HG02610 (cell line): ENCODE results near the gene NHERF1.

Source experiments
- ATAC-seq: cut with Tn5 transposase; IDR thresholded peaks from one replicate; pipeline ENCODE4 v1.9.1; 2021; ENCODE audit warnings: mild to moderate bottlenecking, moderate library complexity; ENCODE audit not compliant: unreplicated experiment

NHERF1 gene

DNA sequence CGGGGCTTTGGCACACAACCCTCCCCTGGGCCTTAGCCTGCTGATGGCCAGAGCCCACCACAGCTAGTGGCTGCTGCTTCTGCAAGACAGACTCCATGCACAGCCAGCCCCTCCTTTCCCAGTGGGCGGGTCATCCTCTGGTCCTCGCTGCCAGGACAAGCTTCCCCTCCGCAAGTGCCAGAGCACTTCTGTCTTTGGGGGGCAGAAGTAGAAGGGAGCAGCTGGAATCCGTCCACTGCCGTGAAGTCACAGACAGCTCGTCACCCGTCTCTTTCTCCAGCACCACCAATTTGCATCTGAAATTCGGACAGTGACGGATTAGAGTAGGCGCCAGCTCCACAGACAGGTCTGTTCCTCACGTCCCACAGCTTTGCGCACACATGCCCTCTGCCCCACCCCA lies 59.0 kb downstream of the NHERF1 start:
- no peak for ATAC-seq

GRCh38 chr17:74807925-74808324 lies 59.5 kb downstream of the NHERF1 start:
- no peak for ATAC-seq

DNA sequence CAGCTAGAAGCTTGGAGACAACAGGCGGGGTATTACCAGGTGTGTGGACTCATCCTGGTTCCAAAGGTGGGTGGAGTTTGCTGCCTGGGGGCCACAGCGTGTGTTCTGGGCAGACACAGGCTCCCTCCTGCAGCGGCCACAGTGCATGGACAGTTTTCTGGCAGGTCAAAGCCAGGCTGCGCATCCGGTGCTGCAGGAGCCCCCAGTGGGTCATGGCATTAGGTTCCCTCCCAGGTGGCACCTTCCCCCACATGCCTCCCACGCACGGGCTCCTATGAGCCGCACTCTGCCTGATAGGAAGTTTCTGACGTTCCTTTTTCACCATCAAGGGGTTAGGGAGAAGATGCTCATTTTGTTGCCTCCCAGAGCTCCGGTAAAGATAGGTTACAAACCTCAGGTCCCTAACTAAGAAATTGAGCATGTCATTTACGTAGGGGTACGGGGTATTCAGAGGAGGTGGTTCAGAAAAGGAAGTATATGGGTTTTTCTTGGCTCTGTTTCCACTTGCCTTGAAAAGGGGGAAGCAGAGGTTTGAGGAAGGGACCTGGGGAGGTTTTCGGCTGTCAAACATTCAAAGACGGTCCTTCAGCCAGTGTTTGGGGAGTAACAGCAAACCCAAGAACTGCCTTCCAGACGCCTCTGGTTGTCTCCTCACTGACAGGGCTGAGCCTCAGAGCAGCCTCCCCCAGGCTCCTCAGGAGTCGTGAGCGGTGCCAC lies 60.4 kb downstream of the NHERF1 start:
- ATAC-seq, result no peak

DNA sequence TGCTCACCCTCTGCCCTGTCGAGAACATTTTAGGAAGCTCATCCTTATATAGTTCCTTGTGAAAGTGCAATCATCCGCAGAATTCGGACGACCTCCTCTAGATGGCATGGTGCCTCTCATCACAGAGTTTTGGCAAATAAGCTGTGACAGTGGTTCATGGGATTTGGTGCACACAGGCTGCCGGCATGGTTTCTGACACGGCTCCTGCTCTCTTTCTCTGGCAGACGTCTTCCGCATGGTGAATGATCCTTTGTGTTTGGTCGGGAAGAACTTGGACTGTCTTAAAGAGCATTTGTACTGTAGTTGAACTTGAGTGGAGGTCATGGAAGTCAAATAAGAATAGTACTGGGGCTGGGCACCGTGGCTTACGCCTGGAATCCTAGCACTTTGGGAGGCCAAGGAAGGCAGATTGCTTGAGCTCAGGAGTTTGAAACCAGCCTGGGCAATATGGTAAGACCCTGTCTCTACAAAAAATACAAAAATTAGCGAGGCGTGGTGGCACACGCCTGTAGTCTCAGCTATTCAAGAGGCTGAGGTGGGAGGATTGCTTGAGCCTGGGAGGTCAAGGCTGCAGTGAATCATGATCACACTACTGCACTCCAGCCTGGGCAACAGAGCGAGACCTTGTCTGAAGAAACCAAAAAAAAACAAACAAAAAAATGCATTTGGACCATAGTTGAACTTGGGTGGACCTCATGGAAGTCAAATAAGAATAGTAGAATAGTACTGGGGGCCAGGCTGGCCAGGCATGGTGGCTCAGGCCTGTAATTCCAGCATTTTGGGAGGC lies 62.5 kb downstream of the NHERF1 start:
- no peak for ATAC-seq

GRCh38 chr17:74812109-74813009 lies 63.9 kb downstream of the NHERF1 start:
- no peak for ATAC-seq

- no peak for ATAC-seq
Observed at GRCh38 chr17:74814453-74814852, 66.0 kb downstream of the NHERF1 start.

- no peak for ATAC-seq
Observed at GRCh38 chr17:74815067-74815466, 66.6 kb downstream of the NHERF1 start.

DNA sequence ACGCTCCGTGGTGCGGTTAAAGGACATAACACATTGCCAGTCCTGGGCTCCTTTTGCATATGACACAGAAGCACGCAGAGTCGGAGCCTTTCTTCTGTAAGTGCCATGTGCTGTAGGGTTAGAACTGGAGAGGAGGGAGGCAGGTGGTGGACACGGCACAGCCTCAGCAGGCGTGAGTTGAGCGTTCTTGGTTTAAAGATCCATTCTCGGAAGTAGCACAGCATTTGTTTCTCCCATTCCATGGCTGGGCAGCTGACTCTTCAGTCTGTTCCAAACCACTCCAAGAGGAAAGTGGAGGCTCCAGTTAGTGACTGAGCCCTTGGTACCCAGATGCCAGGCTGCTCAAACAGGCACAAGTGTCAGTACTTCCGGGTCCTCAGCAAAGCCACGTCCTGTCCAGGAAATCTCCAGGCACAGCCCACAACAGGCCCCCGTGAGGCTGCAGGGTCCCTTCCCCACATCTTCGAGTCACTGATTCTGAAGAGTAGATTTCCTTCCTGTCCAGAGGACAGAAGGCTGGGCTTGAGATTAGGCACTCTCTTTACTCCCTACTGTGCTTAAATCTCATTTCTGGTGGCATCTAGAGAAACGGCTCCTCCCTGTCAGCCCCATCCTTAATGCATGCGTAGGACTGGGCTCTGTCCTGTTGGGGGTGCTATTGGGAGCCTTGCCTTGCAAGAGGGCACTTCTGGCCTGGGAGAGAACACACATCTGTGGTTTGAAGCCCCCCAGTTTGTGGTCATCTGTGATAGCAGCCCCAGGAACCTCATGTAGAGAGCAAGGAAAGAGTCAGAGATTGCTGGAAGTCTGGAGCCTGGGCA lies 67.3 kb downstream of the NHERF1 start:
- no peak for ATAC-seq

DNA sequence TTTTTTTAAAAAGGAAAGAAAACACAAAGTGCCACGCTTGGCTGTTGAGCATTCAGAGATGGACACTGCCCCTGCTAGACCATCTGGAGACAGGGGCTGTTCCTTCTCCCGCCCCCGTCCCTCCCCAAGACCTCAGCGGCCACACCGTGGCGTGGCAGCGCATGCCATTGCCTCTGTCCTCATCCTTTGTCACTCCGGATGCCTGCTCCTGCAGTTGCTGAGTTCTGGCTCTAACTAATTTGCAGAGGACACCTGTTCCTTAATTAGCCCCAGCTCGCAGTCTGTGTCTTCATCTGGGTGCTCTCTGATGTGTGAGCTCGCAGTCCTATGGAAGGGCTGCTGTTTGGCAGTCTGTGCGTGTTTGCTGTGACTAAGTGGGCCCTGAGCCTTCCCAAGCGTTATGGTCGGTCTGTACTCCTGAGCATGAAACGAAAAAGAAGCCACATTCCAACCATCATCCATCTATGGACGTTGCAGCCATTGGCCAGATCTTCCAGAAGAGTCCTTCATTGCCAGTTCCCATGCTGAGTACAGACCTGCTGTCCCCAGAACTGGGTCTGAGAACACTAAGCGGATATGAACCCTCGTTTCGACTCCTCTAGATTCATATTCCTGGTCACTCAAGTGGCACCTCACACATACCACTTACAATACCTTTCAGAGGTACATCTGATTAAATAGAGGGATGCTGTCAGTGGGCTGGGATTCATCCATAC lies 68.6 kb downstream of the NHERF1 start:
- ATAC-seq, result no peak

- no peak for ATAC-seq
Observed at GRCh38 chr17:74818291-74818938, 70.0 kb downstream of the NHERF1 start.
